Umbilical cord (tissue), 2 donors: ENCODE measurements around the gene THSD4. TPM values are rescaled to one million over a fixed set of nuclear protein-coding genes. Genes with fewer than 3 reads are reported as not detected.

Experiments used
- DNase-seq: peaks from one replicate; pipeline ENCODE4 v3.0.0-alpha.2; 2015; ENCODE audit warnings: low spot score
- total RNA-seq: library from RNA; depleted of rRNA; stranded (reverse); fragments of >200 nt; gene quantifications from one replicate; pipeline ENCODE4 v1.2.3, GENCODE V29; 2014; ENCODE audit warnings: low replicate concordance; ENCODE audit not compliant: insufficient read depth

Gene THSD4
- total RNA-seq, 1 donor from 2014 or later: 9.1 TPM

DNA sequence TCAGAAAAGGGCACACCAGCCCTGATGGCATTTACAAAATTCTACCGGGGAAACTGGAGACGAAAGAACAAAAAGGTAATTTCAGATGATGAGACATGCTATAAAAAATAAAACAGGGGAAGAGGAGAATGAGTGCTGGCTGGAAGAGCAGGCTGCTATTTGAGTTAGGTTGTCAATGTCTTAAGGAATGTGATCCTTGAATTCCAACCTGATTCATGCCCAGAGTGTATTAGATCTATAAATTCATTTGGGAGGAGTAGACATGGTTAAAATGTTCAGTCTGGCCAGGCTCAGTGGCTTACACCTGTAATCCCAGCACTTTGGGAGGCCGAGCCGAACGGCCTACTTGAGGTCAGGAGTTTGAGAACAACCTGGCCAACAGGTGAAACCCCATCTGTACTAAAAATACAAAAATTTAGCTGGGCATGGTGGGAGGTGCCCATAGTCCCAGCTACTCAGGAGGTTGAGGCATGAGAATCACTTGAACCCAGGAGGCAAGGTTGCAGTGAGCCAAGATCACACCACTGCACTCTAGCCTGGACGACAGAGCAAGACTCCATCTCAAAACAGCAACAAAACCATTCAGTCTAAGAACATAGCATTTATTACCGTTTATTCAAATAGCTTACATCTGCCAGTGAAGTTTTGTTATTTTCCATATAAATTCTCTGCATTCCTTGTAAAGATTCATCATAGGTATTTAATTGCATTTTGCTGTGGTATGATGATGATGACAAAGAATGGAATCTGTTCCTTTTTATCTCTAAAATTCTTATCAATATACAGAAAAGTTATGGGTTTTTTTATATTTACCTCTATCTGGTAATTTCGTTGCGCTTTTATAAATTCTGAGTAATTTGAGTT lies 568.4 kb downstream of the THSD4 start:
- DNase-seq: no peak

GRCh38 chr15:71685420-71685993 lies 570.2 kb downstream of the THSD4 start:
- DNase-seq: no peak

GRCh38 chr15:71686221-71687050 lies 571.2 kb downstream of the THSD4 start:
- DNase-seq: no peak

DNA sequence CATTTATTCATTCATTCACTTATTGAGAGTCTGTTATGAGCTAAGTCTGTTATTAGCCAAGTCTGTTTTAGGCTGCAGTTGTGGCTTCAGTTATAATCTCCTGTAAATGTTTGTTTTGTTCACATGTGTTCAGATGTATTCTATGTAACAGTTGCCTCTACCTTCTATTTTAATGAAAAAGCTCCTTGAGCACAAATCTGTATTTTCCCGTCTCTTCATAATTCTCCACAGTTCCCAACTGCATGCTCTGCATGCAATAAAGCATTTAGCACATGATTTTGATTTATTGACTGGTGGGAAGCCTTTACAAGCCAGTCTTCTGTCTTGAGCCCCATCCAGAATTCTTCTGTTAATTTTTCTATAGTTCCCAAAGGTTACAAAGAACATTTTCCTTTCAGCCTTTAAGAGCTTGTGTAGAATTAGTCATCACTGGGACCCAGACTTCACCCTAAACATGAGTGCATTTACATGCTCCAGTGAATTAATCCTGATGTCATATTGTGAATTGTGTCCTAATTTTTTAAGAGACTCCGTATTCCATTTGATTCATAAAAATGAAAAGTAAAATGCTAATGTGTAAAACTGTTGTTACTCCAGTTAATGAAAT lies 572.7 kb downstream of the THSD4 start:
- DNase-seq: peak; percentile 54

- DNase-seq: no peak
Measured at GRCh38 chr15:71688509-71689094, 573.3 kb downstream of the THSD4 start.

DNA sequence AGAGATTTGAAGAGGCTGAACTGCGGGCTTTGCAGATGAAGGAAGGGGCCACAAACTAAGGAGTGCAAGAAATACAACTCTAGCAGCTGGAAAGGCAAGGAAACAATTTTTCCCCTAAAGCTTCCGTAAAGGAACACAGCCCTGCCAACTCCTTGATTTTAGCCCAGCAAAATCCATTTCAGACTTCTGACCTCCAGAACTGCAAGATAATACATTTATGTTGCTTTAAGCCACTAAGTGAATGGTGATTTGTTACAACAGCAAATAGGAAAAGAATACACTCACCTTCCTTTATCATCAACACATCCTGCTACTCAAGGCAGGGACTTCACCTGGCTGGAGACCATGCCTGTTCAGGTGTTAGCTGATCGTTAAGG lies 575.8 kb downstream of the THSD4 start:
- no peak for DNase-seq

GRCh38 chr15:71691458-71692417 lies 576.5 kb downstream of the THSD4 start:
- DNase-seq: no peak

GRCh38 chr15:71697236-71697635 lies 582.0 kb downstream of the THSD4 start:
- DNase-seq: no peak

DNA sequence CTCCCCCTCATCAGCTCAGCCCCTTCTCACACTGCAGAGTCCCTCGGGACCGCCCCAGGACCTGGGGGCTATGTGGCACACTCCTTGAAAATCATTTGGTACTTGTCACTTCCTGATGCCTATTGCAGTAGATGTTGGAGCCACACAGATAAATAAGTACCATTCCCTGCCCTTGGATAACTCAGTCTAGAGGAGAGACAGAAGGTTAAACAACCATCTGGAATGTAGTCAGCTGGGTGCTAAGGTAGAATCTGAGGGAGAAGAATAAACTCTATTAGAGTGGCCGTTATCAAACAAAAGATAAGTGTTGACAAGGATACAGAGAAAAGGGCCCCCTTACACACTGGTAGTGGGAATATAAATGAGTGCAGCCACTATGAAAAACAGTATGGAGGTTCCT lies 582.8 kb downstream of the THSD4 start:
- DNase-seq: no peak

GRCh38 chr15:71698742-71699141 lies 583.5 kb downstream of the THSD4 start:
- no peak for DNase-seq

GRCh38 chr15:71699977-71700376 lies 584.7 kb downstream of the THSD4 start:
- no peak for DNase-seq

- no peak for DNase-seq
Measured at GRCh38 chr15:71701808-71702207, 586.5 kb downstream of the THSD4 start.

DNA sequence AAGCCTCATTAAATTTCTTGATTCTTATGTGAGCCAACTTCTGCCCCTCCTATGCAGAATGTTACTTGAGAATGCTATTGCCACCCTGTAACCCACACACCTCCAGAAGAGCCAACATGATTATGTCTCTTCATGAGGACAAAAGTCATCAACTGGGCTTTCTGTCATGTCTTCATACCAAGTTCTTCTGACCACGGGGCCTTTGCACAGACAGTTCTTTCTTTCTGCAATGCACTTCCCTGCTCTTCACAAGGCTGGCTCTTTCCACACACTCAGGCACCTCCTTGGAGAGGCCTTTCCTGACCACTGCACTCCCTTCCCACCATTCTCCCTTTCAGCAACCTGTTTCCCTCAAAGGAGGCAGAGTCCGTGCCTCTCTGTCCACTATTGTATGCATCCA lies 587.2 kb downstream of the THSD4 start:
- no peak for DNase-seq

DNA sequence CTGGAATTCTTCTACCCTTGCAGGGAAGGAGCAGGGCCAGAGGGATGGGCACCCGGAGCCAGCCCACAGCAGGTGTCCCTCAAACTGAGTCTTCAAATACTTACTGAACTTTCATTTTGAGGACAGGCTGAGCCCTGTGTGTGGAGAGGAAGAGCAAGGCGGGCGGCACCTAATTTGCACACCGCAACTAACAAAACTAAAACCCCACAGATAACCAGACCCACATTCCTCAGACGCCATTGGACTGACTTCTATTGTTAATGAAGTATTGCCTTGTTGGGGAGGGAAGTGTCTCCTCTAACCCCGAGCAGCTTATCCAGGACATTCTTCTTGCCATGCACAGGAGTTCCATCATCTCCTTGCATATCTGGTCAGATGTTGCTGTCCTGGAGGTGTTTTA lies 589.9 kb downstream of the THSD4 start:
- no peak for DNase-seq

DNA sequence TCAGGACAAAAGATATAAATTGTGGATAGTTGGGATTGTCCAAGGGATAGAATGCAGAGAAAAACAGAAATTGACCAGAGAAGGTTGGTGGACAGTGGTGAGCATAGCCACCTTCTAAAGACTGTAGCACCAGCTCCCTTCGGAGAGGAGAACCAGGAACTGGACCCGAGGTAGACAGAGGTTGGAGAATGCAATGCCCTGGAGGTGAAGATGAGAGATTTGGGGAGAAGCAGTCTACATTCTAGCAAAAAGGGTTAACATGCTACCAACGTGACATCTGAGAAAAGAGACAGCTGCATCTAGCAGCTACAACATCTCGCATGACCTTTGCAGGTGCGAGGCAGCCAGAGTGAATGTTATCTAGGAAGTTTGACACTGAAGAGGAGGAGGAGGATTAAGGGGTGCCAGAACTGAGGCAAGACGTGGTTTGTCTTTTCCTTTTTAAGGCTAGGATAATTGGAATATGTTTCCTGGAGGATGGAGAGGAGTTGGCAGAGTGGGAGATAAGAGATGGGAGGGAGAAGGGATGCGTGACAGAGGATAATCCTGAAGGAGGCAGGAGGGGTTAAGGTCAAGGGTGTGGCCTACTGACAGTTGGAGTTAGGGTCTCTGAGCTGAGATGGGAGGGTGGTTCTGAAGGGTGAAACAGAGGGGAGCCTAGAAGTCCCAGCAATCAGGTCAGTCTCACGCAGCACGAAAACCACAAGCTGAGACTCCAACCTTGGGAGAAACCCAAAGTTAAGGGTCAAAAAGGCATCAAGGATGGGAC lies 591.4 kb downstream of the THSD4 start:
- no peak for DNase-seq

GRCh38 chr15:71707230-71708050 lies 592.2 kb downstream of the THSD4 start:
- DNase-seq: peak; percentile 86

GRCh38 chr15:71708051-71708429 lies 592.8 kb downstream of the THSD4 start:
- peak; percentile 70 for DNase-seq

DNA sequence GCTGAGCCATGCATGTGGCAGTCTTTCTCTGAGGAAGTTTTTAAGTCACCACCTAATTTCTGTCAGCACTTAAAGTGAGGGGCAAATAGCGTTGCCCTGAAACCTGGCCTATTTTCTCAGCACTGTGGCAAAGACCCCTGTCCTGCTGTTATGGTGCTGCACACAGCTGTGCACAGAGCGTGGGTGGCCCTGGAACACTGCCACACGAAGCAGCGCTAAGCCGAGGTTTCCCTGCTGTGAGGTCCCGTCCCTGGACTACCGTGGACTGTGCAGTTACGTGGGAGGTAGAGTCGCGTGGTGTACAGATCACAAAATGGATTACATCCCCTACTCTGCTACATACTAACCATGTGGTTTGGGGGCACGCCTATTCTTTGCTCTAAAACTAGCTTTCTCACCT lies 593.5 kb downstream of the THSD4 start:
- no peak for DNase-seq
